Cerebellar cortex (tissue), 1 donor: ENCODE measurements around the gene DCDC2B.
A peak's percentile ranks its signal among the peaks of the same experiment; 100 is the strongest.

ENCODE experiments used
- DNase-seq: peaks from one replicate; pipeline ENCODE4 v3.0.0-alpha.2; 2015; ENCODE audit warnings: low spot score

DCDC2B gene

DNA sequence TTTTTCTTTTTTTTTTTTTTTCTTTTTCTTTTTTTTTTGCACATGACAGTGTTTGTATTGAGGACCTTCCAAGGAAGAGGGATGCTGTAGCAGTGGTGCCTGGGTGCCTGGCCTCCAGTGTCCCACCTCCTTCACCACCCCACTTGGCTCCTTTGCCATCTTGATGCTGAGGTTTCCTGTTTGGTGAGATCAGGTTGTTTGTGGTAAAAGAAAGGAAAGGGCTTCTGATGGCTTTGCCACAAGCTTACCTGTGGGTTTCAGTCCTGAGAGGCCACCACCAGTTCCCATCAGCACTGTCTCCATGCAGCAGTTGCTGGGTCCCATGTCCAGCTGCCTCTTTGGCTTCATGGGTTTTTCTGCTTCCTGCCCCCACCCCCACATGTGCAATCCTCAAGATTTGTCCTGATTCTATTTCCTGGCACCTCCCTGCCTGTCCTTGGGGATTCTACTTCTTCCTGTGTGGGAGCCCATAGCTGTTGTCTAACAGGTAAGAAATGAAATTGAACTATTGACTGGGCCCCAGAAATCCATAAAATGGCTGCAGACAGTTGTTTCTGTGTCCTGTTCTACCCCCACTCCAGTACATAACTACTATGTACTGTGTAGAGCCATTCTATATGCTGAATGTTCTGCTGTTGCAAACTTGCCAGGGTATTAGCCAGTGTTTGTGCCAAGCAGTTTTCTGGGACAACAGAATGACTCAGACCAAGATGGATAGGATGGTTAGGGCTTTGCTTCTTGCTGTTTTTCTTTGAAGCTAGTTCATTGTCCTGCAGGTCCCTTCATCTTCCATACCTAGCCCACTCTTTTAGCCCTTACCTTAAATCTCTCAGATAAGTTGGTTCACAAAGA is 12.7 kb upstream of the DCDC2B start:
- DNase-seq, result no peak

DNA sequence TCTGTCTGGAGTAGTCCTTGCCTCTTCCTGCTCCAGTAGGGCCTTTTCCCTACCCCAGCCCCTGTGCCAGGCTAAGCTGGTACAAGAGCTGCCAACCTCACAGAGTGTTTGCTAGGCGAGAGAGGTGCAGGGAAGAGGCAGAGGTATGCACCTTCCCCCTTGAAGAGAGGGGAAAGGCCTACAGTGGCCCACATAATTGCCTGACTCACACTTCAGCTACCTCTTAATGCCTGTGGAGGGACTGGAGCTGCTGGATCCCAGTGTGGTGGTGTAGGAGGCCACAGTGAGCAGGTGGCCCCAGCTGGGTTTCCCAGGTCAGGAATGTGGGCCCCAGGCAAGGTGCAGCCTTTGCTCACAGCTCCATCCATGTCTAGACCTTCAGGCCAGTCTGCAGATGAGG is 11.8 kb upstream of the DCDC2B start:
- no peak for DNase-seq

DNA sequence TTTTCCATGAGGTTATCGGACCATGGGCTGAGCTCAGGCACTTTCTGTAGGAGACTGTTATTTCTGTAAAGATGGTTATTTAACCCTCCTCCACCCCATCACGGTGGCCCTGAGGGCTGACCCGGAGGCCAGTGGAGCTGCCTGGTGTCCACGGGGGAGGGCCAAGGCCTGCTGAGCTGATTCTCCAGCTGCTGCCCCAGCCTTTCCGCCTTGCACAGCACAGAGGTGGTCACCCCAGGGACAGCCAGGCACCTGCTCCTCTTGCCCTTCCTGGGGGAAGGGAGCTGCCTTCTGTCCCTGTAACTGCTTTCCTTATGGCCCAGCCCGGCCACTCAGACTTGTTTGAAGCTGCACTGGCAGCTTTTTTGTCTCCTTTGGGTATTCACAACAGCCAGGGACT is 11.1 kb upstream of the DCDC2B start:
- DNase-seq, result no peak

DNA sequence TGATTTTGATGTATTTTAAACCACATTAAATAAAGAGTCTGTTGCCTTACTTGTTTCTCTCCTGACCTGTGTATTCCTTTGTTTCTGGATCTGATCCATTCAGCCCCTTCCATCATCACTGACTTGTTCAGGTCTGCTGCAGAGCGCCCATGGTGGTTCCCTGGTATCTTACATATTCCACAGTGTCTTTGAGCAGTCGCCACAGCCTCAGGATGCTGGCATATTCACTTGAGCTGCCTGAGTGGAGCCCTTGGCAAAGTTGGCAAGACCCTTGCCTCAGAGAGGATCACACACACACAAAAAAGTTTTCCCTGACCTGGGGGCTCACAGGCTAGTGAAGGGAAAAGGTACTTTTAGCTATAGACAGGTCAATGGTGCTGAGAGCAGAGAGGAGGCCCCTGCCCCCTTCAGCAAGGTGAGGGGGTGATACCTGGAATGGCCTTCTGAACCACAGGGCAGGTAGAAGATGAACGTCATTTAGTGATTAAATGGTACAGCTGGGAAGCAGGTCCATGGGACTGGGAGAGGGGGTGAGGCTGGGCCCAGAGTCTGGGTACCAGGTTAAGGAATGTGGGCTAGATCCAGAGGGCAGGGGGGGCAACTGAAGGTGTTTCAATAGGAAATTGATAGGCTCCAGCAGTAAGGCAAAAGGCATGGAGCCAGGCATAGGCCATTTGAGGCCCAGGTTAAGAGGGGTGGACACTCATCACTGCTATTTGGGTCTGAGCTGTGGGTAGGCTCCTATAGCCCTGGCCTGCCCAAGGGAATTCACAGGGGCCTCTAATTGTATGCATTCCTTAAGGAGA is 10.4 kb upstream of the DCDC2B start:
- no peak for DNase-seq

DNA sequence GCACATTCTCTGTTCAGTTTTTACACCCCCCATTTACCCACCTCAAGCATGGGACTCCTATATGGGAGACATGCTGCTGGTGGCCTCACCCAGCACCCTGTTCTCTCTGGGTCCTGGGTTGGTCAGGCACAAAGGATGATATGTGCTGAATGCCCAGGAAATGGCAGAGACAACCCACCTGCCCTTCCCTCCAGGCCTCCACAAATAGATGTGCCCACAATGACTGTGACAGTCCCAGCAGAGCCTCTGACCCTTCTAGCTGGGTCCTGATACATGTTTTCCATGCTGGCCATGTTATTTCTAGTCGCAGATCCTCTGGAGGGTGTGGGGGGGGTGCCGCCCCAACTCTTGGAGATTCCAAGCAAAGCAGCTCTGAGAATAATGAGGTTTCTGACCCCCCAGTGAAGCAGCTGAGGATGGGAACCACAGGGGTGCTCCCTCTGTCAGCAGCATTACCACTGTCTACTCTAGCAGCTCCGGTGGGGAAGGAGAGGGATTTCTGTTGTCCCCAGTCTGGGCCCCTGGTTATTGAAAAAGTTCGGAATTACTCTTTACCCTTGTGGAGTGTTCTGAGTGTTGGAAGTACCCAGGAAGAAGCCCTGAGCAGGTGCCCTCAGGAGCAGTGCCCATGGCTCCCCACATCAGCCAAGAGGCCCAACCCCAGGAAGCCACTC is 9.7 kb upstream of the DCDC2B start:
- DNase-seq, result no peak

DNA sequence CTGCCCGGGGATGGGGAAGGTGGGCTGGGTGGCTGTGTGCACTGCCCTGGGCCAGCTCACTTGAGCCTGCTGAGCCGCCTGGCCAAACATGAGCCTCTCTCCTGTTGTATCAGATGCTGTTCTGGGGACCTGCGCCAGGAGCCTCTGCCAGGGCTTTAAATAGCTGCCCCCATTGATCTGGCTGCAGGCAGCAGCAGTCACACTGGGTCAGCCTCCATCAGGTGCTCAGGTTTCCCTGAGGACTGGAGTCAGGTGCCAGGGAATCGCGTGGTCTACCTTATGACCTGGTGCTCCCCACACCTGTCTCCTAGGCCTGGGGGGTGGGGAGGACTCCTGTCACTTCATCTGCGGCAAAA is 9.2 kb upstream of the DCDC2B start:
- DNase-seq, result peak; percentile 94

DNA sequence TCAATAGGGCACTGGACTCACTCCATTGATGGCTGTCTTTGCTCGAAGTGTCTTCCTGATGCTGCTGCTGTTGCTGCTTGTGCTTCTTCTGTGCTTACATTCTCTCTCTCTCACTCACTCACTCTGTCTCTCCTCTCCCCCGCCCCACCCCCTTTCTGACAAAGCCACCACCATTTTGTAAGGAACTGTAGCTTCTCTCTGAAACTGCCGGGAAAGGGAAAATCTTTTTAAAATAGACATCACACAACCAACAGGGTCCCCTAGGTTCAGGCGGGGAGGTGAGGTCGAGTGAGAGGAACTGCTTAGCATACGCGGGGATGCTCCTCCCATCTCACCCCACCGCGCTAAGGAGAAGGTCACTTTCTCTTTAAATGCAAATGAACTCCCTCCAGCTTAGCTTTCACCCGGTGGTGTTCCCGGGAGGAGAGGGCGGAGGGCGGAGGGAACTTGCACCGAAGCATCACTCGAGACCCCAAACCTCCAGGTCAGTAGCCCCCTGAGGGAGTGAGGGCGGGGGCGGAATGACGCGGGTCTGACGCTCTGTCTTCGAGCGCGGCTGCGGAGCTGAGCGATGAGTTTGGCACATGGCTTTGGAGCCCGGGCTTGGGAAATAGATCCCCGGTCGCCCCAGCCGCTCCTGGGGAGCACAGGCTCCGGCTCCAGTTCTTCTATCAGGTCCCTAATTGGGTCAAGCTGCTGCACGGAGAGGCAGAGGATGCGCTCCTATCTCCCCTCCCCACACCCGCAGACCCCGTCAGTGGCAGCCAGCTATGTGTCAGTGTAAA is 8.5 kb upstream of the DCDC2B start, which contains the start of gene CCDC28B:
CCDC28B (plus strand) TSS at position 370 of the 785 bp plus-strand sequence. CDS start 1,341 bp downstream, outside the sequence.
- peak; percentile 88 for DNase-seq

DNA sequence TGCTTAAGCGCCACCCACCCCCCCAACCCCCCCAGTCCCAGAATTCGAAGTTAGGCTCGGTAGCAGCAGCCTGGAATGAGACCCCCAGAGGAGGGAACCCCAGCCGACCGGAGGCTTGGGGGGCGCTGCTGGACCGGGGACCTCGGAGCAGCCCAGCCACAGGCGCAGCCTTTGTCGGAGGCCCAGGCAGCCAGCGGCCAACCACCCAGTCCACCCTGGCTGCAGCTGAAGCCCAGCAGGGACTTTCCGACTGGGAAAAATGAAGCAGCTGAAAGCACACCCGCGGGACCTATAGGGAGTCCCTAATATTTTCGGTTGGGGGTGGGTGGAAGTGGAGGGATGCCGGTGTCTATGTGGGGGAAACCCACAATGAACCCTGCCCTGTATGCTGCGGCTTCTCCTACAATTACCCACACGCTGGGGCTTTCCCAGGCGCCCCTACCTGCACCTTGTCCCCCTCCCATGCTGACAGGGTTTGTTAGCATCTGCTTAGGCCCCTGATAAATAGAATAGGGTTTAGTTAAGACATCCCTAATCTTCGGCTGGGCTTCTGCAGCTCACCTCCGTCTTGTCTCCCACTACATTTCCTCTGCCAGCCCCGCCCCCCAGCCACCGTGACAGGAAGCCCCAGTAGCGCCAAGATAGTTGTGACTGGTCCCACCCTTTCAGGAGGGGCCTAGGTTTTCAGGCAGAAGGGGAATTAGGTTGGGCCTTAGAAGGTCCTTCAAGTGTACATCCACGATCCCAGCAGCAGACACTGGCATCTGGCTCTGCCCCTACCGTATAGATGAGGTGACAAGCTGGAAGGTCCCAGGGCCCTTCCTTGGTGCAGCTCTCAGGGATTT is 7.7 kb upstream of the DCDC2B start:
- DNase-seq, result peak; percentile 76

DNA sequence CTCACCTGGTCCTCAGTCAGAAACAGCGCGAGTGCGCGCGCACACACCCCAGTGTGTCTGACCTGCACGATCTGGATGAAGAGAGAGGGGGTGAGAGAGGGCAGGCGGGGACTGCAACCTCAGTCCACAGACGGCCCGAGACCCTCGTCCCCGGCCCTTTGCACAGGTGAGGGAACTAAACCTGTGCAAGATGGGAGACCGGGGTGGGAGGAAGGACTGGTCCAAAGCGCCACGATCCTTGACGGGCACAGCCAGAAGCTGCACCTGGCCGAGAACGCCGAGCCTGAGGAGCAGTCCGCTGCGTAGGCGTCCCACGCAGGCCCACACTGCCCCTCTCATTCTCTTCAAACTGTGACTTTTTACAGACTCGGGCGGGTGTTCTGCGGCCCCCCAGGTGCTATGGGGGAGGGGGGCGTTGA is 3.9 kb upstream of the DCDC2B start:
- DNase-seq, result no peak

DNA sequence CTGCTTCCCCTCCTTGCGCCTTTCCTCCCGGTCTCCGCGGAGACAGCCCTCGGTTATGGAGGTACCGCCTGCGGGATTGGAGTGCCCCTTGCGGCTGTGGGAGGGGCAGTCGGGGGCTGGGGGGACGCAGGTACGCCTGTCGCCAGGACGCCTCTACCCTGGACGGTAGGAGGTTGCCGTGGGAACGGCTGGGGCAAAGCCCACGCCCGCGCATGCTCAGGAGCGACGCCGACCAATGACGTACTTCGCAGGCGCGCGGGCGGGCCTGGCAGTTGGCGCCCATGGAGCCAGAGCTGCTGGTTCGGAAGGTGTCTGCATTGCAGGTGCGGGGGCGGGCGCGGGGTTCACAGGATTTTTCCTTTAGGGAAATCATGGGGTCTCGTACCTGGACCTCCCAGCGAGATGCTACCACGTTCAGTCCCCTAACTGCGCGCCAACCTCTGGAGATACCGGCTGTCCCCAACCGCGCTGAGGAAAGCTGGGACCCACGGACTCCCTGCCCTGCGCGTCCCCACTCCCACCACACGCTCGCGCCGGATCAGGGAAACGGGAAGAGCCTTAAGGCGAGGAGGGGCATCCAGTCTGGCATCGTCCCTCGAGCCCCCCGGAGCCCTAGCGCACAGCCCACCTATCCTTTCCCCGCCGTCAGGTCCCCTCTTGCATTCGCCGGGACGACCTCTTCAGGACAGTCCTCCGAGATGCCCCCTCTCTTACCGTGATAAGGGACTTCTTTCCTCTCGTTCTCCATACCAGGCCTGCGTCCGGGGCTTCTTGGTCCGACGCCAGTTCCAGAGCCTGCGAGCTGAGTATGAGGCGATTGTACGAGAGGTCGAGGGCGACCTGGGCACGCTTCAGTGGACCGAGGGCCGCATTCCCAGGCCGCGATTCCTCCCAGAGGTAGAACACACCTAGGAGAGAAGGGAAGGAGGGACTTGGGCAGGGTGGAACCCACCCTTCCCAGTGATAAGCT is 3.2 kb upstream of the DCDC2B start, which contains the start of gene IQCC:
IQCC (plus strand) TSS at position 271 of the 970 bp plus-strand sequence; CDS start at position 282, 11 bp downstream.
- DNase-seq, result peak; percentile 87

DNA sequence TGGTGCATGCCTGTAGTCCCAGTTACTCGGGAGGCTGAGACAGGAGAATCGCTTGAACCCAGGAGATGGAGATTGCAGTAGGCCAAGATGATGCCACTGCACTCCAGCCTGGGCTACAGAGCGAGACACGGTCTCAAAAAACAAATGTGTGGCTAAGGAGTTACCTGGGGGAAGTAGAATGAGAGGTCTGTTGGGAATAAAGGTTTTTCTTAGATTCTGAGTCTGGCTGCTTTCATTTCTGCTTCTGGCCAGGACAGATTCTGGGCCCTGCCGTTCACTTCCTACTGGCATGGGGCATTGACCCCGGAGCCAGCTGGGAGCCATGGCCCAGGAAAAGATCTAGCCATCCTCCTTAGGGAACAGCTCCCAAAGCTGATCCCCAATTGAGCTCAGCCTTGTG is 420 bp upstream of the DCDC2B start:
- no peak for DNase-seq

DNA sequence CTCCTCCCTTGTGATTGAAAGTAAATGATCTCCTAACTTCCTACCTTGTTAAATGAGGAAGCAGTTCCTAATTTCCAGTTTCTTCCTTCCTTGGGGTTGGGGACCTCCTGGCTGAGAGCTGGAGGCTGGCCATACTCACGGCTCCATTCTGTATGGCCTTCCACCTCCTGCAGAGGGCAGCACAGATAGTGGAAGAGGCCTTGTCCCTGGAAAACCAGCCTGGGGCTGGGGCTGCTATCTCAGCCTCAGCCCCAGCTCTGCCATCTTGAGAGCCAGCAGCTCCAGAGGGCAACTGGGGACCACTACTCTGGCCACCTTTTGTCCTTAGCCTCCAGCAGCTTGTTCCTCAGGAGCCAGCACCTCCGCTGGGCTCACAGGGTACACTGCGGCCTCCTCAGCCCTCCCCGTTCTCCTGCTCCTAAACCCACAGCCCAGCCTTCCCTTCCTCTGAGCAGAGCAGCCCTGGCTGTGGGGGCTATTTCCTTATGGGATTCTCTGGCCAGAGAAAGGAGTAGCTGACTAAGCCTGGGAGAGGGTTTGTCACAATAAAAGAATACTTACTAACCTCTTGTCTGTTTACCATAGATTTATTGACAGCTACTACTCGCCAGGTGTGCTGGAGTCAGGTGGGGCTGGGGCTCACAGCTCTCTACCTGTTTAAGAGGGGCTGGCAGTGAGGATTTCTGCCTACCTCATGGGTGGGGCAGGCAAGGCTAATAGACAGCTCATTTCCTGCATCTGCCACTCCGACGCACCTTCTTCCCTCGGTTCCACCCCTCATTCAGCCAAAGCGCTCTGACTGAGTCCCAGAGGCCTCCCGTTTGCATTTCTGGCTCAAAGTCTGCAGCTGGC is 7.0 kb downstream of the DCDC2B start:
- peak; percentile 64 for DNase-seq

DNA sequence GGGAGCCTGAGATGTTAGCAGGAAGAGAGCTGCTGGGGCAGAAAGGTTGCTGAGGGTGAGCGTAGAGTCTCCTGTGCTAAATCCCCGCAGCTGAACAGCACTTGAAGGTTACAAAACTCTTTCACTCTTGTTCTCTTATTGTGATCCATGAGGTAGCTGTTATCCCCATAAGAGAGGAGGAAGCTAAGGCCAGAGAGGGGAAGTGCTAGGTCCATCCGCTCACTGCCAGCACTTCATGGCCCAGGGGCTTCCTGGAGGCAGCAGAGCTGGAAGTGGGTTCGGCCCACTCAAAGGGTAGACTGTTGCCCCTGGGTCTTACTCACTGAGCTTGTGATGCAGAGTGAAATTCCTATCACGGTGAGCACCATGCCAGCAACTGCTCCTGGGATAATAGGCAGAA is 7.7 kb downstream of the DCDC2B start:
- DNase-seq, result no peak

DNA sequence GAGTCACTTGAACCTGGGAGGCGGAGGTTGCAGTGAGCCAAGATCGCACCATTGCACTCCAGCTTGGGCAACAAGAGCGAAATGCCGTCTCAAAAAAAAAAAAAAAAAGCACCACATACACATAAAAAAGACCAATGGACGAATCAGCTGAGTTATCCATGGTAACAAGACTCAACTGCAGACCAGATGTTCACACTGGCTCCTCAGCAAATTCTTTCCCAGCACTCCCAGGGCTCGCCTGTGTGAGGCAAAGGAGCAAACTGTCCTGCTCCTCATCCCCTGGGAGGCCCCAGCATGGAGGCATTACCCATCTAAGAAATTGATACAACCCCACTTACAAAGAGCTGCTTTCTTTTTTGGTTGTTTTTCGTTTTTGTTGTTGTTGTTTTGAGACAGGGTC is 10.1 kb downstream of the DCDC2B start:
- DNase-seq, result no peak

DNA sequence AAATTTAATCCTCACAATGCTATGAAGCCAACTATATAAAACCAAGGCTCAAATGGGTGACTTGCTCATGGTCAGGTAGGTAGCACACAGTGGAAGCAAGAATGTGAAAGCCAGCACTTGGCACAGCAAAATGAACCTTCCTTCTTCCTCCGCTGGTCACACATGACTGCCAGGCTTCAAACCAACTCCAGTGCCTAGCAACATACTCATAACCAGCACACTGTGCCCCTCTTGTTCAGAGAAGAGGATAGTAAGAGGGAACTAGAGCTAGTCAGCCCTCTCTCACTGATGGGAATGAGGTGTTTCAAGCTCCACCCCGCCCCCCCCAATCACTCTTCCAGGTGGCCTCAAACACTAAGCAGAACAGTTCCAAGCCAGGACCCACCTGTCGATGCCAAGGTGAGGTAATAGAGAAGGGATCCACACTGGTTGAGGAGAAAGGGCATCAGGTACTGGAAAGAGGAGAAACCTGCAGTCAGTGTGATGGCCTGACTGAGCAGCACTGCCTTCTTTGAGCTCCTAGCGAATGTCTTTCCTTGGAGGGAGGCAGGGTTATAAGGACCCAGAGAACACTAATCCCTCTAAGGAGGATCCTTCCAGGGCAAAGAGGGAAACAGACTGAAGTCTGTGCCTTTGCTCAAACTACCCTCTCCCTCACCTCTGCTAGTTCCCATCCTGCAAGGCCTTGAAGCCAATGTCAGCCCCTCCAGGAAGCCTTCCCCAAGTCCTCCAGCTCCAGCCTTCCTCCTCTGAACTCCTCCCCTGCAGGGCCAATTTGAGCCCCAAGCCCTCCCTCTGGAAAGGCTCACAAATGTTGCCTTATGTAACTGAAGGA is 12.1 kb downstream of the DCDC2B start:
- no peak for DNase-seq

DNA sequence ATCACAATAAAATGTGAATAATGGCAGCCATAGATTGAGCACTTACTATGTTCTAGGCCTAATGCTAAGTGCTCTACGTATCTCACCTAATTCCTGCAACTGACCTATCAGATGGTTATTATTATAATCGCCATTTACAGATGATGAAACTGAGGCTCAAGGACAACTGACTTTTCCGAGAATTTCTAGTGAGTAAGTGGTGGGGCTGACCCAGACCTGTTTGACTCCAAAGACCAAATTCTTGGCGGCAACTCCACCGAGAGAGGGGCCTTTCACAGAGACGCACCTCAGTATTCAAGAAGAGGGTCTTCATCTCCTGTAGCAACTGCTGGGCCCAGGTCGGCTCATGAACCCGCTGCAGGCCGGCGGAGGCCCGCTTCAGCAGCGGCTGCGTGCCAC is 12.7 kb downstream of the DCDC2B start:
- DNase-seq, result no peak

DNA sequence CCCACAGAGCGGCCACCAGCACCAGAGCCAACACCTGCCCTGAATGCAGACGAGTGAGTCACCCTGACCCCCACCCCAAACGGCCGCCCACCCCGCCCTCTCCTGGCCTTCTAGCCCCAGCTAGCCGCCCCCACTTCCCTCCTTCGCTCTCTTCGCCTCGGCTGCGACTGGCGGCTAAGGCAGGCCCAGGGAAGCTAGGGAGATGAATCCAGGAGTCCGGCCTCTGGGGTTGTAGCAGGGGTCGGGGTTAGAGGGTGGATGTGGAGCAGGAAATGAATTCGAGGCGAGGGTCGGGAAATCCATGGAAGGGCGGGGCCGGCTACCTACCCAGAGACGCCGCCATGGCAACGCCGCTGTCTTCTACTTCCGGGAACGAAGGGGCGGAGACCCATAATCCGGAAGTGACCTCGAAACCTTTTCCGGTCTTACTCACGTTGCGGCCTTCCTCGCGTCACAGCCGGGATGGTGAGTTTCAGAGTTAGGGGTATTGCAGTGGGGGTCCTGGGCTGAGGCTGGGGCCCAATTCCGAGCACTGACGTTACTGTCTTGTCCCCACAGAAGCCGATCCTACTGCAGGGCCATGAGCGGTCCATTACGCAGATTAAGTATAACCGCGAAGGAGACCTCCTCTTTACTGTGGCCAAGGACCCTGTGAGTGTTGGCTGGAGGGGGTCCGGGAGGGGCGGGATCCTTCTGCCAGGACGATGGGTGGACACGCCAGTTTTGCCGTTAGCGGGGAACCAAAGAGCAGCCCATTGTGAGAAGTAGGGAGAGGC is 13.3 kb downstream of the DCDC2B start, which contains the start of the genes EIF3I and TMEM234:
EIF3I (plus strand) TSS at position 428 of the 776 bp plus-strand sequence; CDS start at position 463, 35 bp downstream.
TMEM234 (minus strand) TSS at position 374 of the 776 bp plus-strand sequence; CDS start at position 343, 31 bp downstream.
- peak; percentile 97 for DNase-seq
